Body of pancreas (tissue), 4 donors: ENCODE results near the gene SFTPA1.

ENCODE experiments used
- POLR2A ChIP-seq, 3 donors: fragments of 450-650 bp; IDR thresholded peaks; one replicate each; pipeline ENCODE4 v1.6.1; 2016; ENCODE audit warnings: antibody characterized with exemption in 3 of 3, mild to moderate bottlenecking in 2 of 3
- TF ChIP-seq, protein P1 (sequence below), 7 experiments: fragments of 450-650 bp in 4 of 7; fragments of 200-600 bp in 3 of 7; sonication (generic) in 3 of 7; IDR thresholded peaks; one replicate each; pipeline ENCODE4 v1.5.1; 2016 to 2019; ENCODE audit warnings: antibody characterized with exemption in 7 of 7

DNA sequence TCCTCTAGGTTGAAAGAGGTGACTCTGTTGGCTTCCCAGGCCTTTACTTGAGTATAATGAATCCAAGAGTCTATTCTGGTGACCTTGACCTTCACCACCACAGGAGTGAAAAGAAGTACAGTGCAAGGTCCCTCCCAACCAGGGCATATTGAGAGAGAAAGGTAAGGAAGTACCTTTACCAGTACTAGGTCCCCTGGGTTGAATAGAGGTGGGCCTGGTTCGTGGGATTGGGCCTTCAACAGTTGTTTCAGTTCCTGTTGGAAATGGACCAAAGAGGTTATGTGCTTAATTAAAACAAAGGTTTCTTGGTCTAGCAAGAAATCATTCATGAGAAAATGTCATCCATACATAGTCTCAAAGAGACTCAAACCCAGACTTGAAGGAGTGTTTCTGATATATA lies 6.4 kb upstream of the SFTPA1 start:
- TF ChIP-seq, protein P1, sequence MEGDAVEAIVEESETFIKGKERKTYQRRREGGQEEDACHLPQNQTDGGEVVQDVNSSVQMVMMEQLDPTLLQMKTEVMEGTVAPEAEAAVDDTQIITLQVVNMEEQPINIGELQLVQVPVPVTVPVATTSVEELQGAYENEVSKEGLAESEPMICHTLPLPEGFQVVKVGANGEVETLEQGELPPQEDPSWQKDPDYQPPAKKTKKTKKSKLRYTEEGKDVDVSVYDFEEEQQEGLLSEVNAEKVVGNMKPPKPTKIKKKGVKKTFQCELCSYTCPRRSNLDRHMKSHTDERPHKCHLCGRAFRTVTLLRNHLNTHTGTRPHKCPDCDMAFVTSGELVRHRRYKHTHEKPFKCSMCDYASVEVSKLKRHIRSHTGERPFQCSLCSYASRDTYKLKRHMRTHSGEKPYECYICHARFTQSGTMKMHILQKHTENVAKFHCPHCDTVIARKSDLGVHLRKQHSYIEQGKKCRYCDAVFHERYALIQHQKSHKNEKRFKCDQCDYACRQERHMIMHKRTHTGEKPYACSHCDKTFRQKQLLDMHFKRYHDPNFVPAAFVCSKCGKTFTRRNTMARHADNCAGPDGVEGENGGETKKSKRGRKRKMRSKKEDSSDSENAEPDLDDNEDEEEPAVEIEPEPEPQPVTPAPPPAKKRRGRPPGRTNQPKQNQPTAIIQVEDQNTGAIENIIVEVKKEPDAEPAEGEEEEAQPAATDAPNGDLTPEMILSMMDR (IDR thresholded peaks at IDR 0.05): no peak
- no peak for TF ChIP-seq POLR2A (IDR thresholded peaks at IDR 0.05)
